Measurements from ENCODE around the gene TTC34.

Gene TTC34

DNA sequence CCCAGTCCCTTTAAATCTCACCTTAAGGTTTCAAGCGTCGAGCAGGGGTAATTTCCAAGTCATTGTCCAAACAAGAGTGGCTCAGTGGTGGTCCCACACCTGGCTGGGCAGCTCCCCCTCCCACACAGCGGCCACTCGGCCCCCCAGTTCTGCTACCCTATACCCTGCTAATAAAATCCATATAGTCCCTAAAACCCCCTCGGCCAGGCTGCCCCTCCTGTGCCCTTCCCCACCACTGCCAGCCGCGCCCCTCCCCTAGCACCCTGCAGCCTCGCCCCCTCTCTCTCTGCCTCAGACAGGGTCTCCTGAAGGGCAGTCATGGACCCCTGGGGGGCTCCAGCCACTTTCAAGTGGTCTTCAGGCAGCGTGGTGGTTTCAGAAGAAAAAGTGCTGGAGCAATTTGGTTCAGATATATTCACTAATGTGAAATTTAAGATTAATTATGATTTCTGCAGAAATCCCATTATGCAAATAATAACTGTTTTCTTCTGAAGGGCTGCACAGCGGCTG is 34.2 kb upstream of the TTC34 start:
- no peaks in the 10 kb centered on the region for H3K36me3 ChIP-seq (ENCODE audit: control insufficient read depth in 1 of 2, insufficient read depth in 2 of 2, low read length in 2 of 2)
- no peaks in the 10 kb centered on the region for H3K27me3 ChIP-seq (ENCODE audit: control insufficient read depth in 1 of 2, insufficient read depth in 2 of 2, low read length in 2 of 2)
- H3K4me3 ChIP-seq (ENCODE audit: low read depth in 1 of 2, low read length in 2 of 2), result no peak overlapping the region
- H3K9me3 ChIP-seq (ENCODE audit: control insufficient read depth in 1 of 2, low read length in 2 of 2), result no peaks in the 10 kb centered on the region
- H3K4me1 ChIP-seq (ENCODE audit: control insufficient read depth in 1 of 2, insufficient read depth in 2 of 2, low read length in 2 of 2), result no peaks in the 10 kb centered on the region
- no peak overlapping the region for H3K9ac ChIP-seq (ENCODE audit: low read depth in 1 of 2, low read length in 2 of 2)
- no peak overlapping the region for H3K27ac ChIP-seq (ENCODE audit: low read depth, low read length)

DNA sequence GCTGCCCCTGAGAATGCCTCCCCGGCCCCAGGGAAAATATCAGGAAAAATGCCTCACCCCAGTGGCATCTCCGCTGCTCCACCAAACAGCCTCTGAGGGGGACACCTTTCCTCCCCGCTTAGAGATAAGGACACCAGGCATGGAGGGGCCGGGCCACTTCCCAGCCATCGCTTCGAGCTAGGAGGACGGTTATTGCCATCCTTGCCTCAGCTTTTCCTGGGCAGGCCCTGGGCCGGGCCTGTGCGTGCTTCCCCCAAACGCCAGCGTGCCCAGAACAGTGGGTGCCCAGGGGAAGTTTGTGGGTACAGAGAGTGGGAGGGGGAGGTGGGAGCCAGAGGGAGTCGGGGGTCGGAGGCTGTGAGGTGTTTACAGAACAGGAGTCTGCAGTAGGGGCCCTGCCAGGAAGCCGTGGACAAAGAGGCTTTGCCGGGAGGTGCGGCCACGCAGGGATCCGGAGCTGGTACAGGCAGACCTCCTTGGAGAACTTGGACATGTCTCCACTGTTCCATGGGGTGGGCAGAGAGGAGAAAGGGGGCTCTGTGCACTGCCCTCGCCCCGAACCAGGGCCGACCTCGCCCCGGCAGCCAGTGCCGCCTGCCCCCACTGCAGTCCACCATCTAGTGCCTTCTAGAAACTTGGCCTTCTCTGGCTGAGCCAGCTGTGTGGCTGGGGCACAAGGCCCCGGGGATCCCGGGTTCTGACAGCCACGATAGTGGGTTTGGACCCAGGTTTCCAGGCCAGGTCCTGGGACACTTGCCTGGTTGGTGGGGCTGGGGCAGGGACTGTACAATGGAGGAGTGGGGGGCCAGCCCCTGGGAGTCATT is 33.5 kb upstream of the TTC34 start:
- Histone ChIP-seq H3K4me1 (ENCODE audit: control insufficient read depth in 1 of 2, insufficient read depth in 2 of 2, low read length in 2 of 2) (no peaks in the 10 kb centered on the region), H3K9ac (ENCODE audit: low read depth in 1 of 2, low read length in 2 of 2) (no peak overlapping the region), H3K9me3 (ENCODE audit: control insufficient read depth in 1 of 2, low read length in 2 of 2) (no peaks in the 10 kb centered on the region), H3K27me3 (ENCODE audit: control insufficient read depth in 1 of 2, insufficient read depth in 2 of 2, low read length in 2 of 2) (no peaks in the 10 kb centered on the region), H3K36me3 (ENCODE audit: control insufficient read depth in 1 of 2, insufficient read depth in 2 of 2, low read length in 2 of 2) (no peaks in the 10 kb centered on the region), H3K4me3 (ENCODE audit: low read depth in 1 of 2, low read length in 2 of 2) (no peak overlapping the region), H3K27ac (ENCODE audit: low read depth, low read length) (no peak overlapping the region)

DNA sequence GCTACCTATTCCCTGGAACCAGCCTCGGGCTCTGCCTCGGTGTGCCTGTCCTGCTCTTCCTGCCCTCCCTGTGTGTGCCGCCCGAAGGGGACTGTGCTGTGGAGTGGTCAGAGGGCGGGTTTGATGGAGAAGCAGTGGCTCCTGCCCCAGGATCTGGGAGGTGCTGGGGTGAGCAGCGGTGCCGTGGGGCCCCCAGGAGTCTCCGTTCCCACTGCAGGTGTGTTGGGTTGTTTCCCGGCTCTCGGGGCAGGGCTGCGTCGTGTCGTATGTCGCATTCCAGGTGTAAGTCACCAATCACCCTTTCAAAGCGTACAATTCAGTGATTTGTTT is 32.6 kb upstream of the TTC34 start:
- Histone ChIP-seq H3K9me3 (ENCODE audit: control insufficient read depth in 1 of 2, low read length in 2 of 2) (no peaks in the 10 kb centered on the region), H3K9ac (ENCODE audit: low read depth in 1 of 2, low read length in 2 of 2) (no peak overlapping the region), H3K4me1 (ENCODE audit: control insufficient read depth in 1 of 2, insufficient read depth in 2 of 2, low read length in 2 of 2) (no peaks in the 10 kb centered on the region), H3K27ac (ENCODE audit: low read depth, low read length) (no peak overlapping the region), H3K36me3 (ENCODE audit: control insufficient read depth in 1 of 2, insufficient read depth in 2 of 2, low read length in 2 of 2) (no peaks in the 10 kb centered on the region), H3K27me3 (ENCODE audit: control insufficient read depth in 1 of 2, insufficient read depth in 2 of 2, low read length in 2 of 2) (no peaks in the 10 kb centered on the region), H3K4me3 (ENCODE audit: low read depth in 1 of 2, low read length in 2 of 2) (no peak overlapping the region)

DNA sequence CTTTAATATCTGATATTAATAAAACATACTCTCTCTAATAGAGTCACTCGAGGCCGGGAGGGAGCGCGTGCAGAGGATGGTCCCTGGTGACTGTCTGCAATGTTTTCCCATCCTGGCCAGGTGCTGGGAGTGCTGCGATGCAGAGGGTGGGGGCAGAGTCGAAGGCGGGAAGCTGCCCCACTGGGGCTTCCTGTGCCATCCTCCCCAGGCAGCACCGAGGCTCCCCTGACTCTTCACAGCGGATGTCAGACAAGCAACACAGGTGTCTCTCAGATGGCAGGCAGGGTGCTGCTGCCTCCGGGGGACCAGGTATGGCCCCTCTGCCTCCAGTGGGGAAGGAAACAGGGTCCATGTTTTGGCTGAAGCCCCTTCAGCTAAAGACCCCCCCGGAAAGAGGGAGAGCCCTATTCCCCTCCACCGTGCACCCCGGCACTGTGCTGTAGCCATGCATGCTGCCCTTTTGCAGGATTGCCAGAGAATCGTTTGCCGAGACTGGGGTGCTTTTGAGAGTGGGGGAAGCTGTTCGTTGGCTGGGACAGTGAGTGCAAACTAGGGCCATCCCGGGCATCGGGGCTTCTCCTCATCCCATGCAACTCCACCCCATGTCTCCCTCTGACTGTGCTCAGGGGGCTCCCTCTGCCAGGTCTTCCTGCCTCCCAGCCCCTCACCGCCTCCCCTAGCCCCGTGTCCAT is 32.1 kb upstream of the TTC34 start:
- no peak overlapping the region for H3K4me3 ChIP-seq (ENCODE audit: low read depth in 1 of 2, low read length in 2 of 2)
- no peaks in the 10 kb centered on the region for H3K9me3 ChIP-seq (ENCODE audit: control insufficient read depth in 1 of 2, low read length in 2 of 2)
- no peak overlapping the region for H3K27ac ChIP-seq (ENCODE audit: low read depth, low read length)
- no peaks in the 10 kb centered on the region for H3K4me1 ChIP-seq (ENCODE audit: control insufficient read depth in 1 of 2, insufficient read depth in 2 of 2, low read length in 2 of 2)
- H3K27me3 ChIP-seq (ENCODE audit: control insufficient read depth in 1 of 2, insufficient read depth in 2 of 2, low read length in 2 of 2), result no peaks in the 10 kb centered on the region
- no peak overlapping the region for H3K9ac ChIP-seq (ENCODE audit: low read depth in 1 of 2, low read length in 2 of 2)
- no peaks in the 10 kb centered on the region for H3K36me3 ChIP-seq (ENCODE audit: control insufficient read depth in 1 of 2, insufficient read depth in 2 of 2, low read length in 2 of 2)

DNA sequence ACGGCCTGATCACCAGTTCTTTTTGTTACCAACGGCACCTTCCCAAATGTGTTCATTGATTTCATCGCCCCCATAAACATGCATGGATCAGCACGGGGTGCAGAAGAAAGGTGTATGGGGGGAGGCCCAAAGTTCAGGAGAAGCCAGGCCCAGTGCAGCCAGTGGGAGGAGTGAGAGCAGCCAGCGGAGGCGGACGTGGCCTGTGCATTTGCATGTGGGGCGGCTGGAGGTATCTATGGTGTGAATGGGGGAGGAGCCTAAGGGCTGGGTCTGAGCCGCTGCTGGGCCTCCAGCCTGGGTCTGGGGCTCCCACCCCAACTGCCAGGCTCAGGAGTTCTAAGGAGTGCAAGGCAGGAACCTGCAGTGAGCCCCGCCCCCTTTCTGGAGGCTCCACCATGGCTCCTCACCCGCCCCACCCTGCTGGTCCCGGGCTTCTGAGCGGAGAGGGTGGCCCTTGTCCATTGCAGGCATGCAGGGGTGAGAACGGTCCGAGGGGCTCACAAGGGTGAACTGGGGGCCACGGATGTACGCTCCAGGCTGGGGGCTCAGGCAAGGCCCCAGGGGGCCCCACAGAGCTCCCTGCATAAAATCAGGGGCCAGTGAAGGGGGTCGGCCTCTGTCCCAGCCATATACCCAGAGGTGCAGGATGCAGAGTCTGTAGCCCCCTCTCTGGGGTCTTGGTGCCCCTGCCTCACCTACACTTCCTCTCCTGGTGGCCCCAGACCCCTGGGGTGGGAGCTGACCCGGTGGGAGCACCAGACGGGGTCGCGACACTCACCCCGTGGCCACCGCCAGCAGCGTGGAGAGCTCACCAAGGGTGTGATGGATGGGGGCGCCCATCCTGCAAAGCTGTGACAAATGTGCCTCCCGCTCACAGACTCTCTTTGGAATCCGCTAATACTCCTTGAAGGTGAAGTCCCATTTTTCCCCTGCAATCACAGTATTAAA is 31.3 kb upstream of the TTC34 start:
- H3K36me3 ChIP-seq (ENCODE audit: control insufficient read depth in 1 of 2, insufficient read depth in 2 of 2, low read length in 2 of 2), result no peaks in the 10 kb centered on the region
- H3K27me3 ChIP-seq (ENCODE audit: control insufficient read depth in 1 of 2, insufficient read depth in 2 of 2, low read length in 2 of 2), result no peaks in the 10 kb centered on the region
- no peaks in the 10 kb centered on the region for H3K4me1 ChIP-seq (ENCODE audit: control insufficient read depth in 1 of 2, insufficient read depth in 2 of 2, low read length in 2 of 2)
- no peak overlapping the region for H3K4me3 ChIP-seq (ENCODE audit: low read depth in 1 of 2, low read length in 2 of 2)
- H3K9me3 ChIP-seq (ENCODE audit: control insufficient read depth in 1 of 2, low read length in 2 of 2), result peaks cover 0 to under 1% of the 10 kb centered on the region in 2 donors
- H3K9ac ChIP-seq (ENCODE audit: low read depth in 1 of 2, low read length in 2 of 2), result no peak overlapping the region
- no peak overlapping the region for H3K27ac ChIP-seq (ENCODE audit: low read depth, low read length)

DNA sequence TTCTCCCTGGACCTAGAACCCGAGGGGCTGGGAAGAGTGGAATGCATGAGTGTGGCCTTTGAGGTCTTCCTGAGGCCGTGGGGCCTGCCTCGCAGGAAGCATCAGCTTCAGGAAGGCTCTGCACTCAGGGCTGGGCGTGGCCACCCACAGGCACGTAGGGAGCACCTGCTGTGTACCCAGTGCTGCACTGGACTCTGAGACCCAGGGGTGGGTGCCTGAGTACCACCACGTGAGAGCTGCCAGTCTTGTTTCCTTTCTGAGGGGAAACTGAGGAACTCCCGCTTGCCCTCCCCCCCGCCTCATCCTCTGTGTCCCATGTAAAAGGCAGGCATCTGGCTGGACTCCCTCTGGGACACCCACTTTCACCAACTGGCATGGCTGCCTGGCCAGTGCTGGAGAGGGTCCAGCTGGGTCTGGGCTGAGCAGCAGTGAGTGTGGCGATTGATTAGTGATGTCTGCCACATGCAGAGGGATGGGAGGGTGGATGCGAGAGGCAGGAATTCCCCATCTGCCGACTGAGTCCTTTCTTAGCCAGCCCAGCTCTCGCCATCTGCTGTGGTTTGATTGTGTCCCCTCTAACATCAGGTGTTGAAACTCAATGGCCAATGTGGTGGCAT is 30.2 kb upstream of the TTC34 start:
- no peaks in the 10 kb centered on the region for H3K36me3 ChIP-seq (ENCODE audit: control insufficient read depth in 1 of 2, insufficient read depth in 2 of 2, low read length in 2 of 2)
- H3K27ac ChIP-seq (ENCODE audit: low read depth, low read length), result no peak overlapping the region
- H3K27me3 ChIP-seq (ENCODE audit: control insufficient read depth in 1 of 2, insufficient read depth in 2 of 2, low read length in 2 of 2), result no peaks in the 10 kb centered on the region
- no peak overlapping the region for H3K9ac ChIP-seq (ENCODE audit: low read depth in 1 of 2, low read length in 2 of 2)
- H3K4me3 ChIP-seq (ENCODE audit: low read depth in 1 of 2, low read length in 2 of 2), result no peak overlapping the region
- H3K9me3 ChIP-seq (ENCODE audit: control insufficient read depth in 1 of 2, low read length in 2 of 2), result peaks cover 2 to 5% of the 10 kb centered on the region in 2 donors
- H3K4me1 ChIP-seq (ENCODE audit: control insufficient read depth in 1 of 2, insufficient read depth in 2 of 2, low read length in 2 of 2), result no peaks in the 10 kb centered on the region

DNA sequence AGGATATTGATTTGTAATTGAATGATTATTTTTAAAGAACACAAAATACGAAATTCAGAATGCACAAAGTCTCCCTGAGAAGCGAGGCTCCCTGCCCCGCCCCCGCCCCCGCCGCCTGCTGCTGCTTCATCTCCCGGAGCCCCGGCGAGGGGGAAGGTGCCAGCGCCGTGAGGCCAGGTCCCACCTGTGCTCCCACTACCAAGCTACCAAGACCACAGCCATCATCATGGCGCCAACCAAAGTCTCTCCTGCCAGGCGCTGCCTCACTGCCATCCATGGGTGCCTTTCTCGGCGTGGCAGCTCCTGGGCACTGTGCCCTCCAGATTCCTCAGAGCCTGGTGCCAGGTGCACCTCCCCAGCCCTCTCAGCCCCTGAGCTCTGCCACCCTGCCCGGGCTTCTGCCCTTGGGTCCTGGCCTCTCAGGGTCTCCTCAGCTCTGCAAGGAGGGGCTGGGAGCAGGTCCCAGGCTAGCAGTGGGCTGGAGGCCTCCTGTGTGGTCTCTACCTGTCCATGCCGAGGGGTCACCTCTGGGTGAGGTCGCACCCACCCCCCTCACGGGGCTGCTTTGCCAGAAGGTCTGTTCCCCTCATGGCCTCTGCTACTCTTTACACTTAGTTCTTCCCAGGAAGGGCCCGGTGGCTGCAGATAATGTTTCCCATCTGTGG is 29.4 kb upstream of the TTC34 start:
- Histone ChIP-seq H3K27ac (ENCODE audit: low read depth, low read length) (no peak overlapping the region), H3K9me3 (ENCODE audit: control insufficient read depth in 1 of 2, low read length in 2 of 2) (peaks cover 2 to 5% of the 10 kb centered on the region in 2 donors), H3K36me3 (ENCODE audit: control insufficient read depth in 1 of 2, insufficient read depth in 2 of 2, low read length in 2 of 2) (no peaks in the 10 kb centered on the region), H3K4me1 (ENCODE audit: control insufficient read depth in 1 of 2, insufficient read depth in 2 of 2, low read length in 2 of 2) (no peaks in the 10 kb centered on the region), H3K27me3 (ENCODE audit: control insufficient read depth in 1 of 2, insufficient read depth in 2 of 2, low read length in 2 of 2) (no peaks in the 10 kb centered on the region), H3K4me3 (ENCODE audit: low read depth in 1 of 2, low read length in 2 of 2) (no peak overlapping the region), H3K9ac (ENCODE audit: low read depth in 1 of 2, low read length in 2 of 2) (no peak overlapping the region)

DNA sequence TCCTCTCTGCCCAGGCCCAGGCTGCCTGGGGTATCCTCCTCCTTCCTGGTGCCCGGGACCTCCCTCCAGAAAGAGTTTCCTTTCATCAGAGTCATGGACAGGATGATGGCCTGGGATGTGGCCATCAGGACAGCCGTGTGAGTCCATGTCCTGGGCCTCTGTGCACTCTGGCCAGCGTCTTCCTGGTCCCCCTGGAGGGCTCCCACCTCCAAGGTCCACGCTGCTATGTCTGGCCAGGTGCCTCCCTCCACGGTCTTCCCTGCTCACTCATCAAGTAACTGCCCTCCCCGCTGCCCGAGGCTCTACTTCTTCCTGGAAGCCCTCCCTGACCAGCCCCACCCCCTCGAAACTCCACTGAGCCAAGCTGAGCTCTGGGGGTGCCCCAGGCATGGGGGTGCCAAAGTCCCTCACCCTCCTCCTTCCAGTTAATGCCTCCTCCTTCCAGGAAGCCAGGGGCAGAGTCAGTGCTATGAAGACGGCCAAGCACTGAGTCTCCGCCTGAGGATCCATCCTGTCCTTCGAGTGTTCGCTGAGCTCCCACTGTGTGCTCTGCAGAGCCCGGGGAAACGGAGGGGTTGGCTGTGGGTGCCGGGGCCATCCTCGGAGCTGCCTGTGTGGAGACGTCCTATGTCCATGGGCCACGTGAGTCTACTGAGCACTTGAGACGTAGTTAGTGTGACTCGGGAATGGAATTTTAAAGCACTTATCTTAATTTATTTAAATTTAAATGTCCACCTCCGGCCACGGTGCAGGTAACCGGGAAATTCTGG is 28.5 kb upstream of the TTC34 start:
- Histone ChIP-seq H3K4me1 (ENCODE audit: control insufficient read depth in 1 of 2, insufficient read depth in 2 of 2, low read length in 2 of 2) (no peaks in the 10 kb centered on the region), H3K27me3 (ENCODE audit: control insufficient read depth in 1 of 2, insufficient read depth in 2 of 2, low read length in 2 of 2) (no peaks in the 10 kb centered on the region), H3K36me3 (ENCODE audit: control insufficient read depth in 1 of 2, insufficient read depth in 2 of 2, low read length in 2 of 2) (no peaks in the 10 kb centered on the region), H3K9me3 (ENCODE audit: control insufficient read depth in 1 of 2, low read length in 2 of 2) (peaks cover 2 to 5% of the 10 kb centered on the region in 2 donors), H3K27ac (ENCODE audit: low read depth, low read length) (no peak overlapping the region), H3K9ac (ENCODE audit: low read depth in 1 of 2, low read length in 2 of 2) (no peak overlapping the region), H3K4me3 (ENCODE audit: low read depth in 1 of 2, low read length in 2 of 2) (no peak overlapping the region)

Measured in duodenal mucosa (tissue), 2 donors.